Esophagus squamous epithelium (tissue), 5 donors: Measurements from ENCODE around the gene LAG3. TPM values are rescaled to one million over a fixed set of nuclear protein-coding genes. Genes with fewer than 3 reads are reported as not detected.

Experiments
- DNase-seq: peaks from one replicate; lab custom pipeline; 2025; lab: John Stamatoyannopoulos, UW
- H3K27ac ChIP-seq, 4 donors: fragments of 200-600 bp; sonication (generic); one replicate each; pipeline ENCODE4 v1.5.1; 2016 to 2019; ENCODE audit warnings: mild to moderate bottlenecking in 1 of 4
- H3K27me3 ChIP-seq, 4 donors: fragments of 200-600 bp; sonication (generic); 1 replicate in 3 of 4; 2 replicates in 1 of 4; pipeline versions ENCODE4 v1.5.1 to v1.6.0; 2017 to 2021; ENCODE audit warnings: antibody characterized with exemption in 1 of 4
- H3K36me3 ChIP-seq, 3 donors: fragments of 200-600 bp; sonication (generic); one replicate each; pipeline ENCODE4 v1.5.1; 2016 to 2019
- H3K4me1 ChIP-seq, 3 donors: fragments of 200-600 bp; sonication (generic); one replicate each; pipeline ENCODE4 v1.5.1; 2017 to 2019
- H3K4me3 ChIP-seq, 4 donors: fragments of 200-600 bp; sonication (generic); 1 replicate in 3 of 4; 2 replicates in 1 of 4; pipeline ENCODE4 v1.5.1; 2016 to 2019; ENCODE audit warnings: mild to moderate bottlenecking in 2 of 4, moderate library complexity in 1 of 4
- H3K9me3 ChIP-seq, 3 donors: fragments of 200-600 bp; sonication (generic); one replicate each; pipeline ENCODE4 v1.5.1; 2016 to 2019
- CTCF ChIP-seq, 6 experiments: fragments of 450-650 bp in 4 of 6; fragments of 200-600 bp in 2 of 6; sonication (generic) in 2 of 6; IDR thresholded peaks; one replicate each; pipeline ENCODE4 v1.5.1; 2016 to 2019; ENCODE audit warnings: antibody characterized with exemption in 6 of 6, mild to moderate bottlenecking in 4 of 6, moderate library complexity in 4 of 6
- POLR2A ChIP-seq, 4 donors: fragments of 450-650 bp; IDR thresholded peaks; one replicate each; pipeline ENCODE4 v1.6.1; 2017; ENCODE audit warnings: antibody characterized with exemption in 4 of 4, mild to moderate bottlenecking in 4 of 4, moderate library complexity in 3 of 4
- WGBS, 2 donors: methylation state at CpG; one replicate each; pipeline ENCODE4 v1.1.5; 2018; 5-methylcytosine and 5-hydroxymethylcytosine counted together
- intact Hi-C: fragments of 100-400 bp; cut with DNase I; formaldehyde crosslinking; loops from one replicate; pipeline ENCODE4 v1.15.0; 2022
- total RNA-seq, 4 donors: library from RNA; depleted of rRNA; stranded (reverse); fragments of >200 nt; gene quantifications; one replicate each; pipeline ENCODE4 v1.1.0, GENCODE V29; 2016
- donor health status: DM: yes; HTN: yes; CAD: no.

The LAG3 gene
- total RNA-seq, 4 donors from 2014 or later, result 0.35 to 0.76 (median 0.50) TPM; not detected in 1

GRCh38 chr12:6778574-6779550, 6.5 kb downstream of the LAG3 start:
- WGBS, 2 donors, result 3 to 8% methylated on average over 19 to 27 of the region's 35 CpGs
- Histone ChIP-seq H3K4me3 (peak overlapping the region; percentile 21 to 65 (median 46)), H3K9me3 (no peaks in the 10 kb centered on the region), H3K4me1 (peaks cover 9 to 26% (median 14%) of the 10 kb centered on the region in 3 donors), H3K27me3 (peaks cover 0 to 3% (median 0%) of the 10 kb centered on the region in 4 donors), H3K27ac (peak overlapping the region; percentile 44 to 80 (median 73)), H3K36me3 (no peaks in the 10 kb centered on the region)
- intact Hi-C loops, result no loop called here
- peak; percentile 63 for DNase-seq
- no peak for TF ChIP-seq POLR2A (IDR thresholded peaks at IDR 0.05)
- peak; percentile 84 to 97 (median 96) for TF ChIP-seq CTCF (IDR thresholded peaks at IDR 0.05)

- intact Hi-C loops, result no loop called here
- H3K27ac ChIP-seq, result peak overlapping the region in 2 of 4 donors; percentile 67 to 79
Observed at GRCh38 chr12:6779708-6780432, 7.5 kb downstream of the LAG3 start.

GRCh38 chr12:6780573-6780972, 8.3 kb downstream of the LAG3 start:
- TF ChIP-seq POLR2A (IDR thresholded peaks at IDR 0.05) (no peak), CTCF (IDR thresholded peaks at IDR 0.05) (no peak)
- Histone ChIP-seq H3K4me3 (no peak overlapping the region), H3K36me3 (no peaks in the 10 kb centered on the region), H3K9me3 (no peaks in the 10 kb centered on the region), H3K4me1 (peaks cover 9 to 21% (median 11%) of the 10 kb centered on the region in 3 donors), H3K27me3 (peaks cover 0 to 3% (median 0%) of the 10 kb centered on the region in 4 donors), H3K27ac (no peak overlapping the region)
- WGBS, 2 donors, result 78 to 80% methylated on average over 6 of the region's 6 CpGs
- intact Hi-C loops, result no loop called here
- DNase-seq, result no peak

More at GRCh38 chr12:6779708-6780432, 7.5 kb downstream of the LAG3 start:
- Histone ChIP-seq H3K27me3 (peaks cover 0 to 3% (median 0%) of the 10 kb centered on the region in 4 donors), H3K4me3 (no peak overlapping the region), H3K9me3 (no peaks in the 10 kb centered on the region), H3K4me1 (peaks cover 9 to 21% (median 11%) of the 10 kb centered on the region in 3 donors), H3K36me3 (no peaks in the 10 kb centered on the region)
- 74 to 81% methylated on average over 5 to 6 of the region's 6 CpGs for WGBS, 2 donors
- no peak for TF ChIP-seq POLR2A (IDR thresholded peaks at IDR 0.05)
- TF ChIP-seq CTCF (IDR thresholded peaks at IDR 0.05), result no peak
- DNase-seq, result no peak

GRCh38 chr12:6782119-6782518, 9.8 kb downstream of the LAG3 start:
- intact Hi-C loops, result no loop called here
- Histone ChIP-seq H3K4me3 (no peak overlapping the region), H3K4me1 (peaks cover 9 to 21% (median 11%) of the 10 kb centered on the region in 3 donors), H3K27me3 (peaks cover 0 to 3% (median 0%) of the 10 kb centered on the region in 4 donors), H3K27ac (no peak overlapping the region), H3K9me3 (no peaks in the 10 kb centered on the region), H3K36me3 (no peaks in the 10 kb centered on the region)
- DNase-seq, result no peak
- WGBS, 2 donors, result 58 to 70% methylated on average over 3 to 6 of the region's 6 CpGs
- TF ChIP-seq POLR2A (IDR thresholded peaks at IDR 0.05) (no peak), CTCF (IDR thresholded peaks at IDR 0.05) (no peak)
